Stimulated activated memory B cell treated with anti-CD40 and anti-IgM and Interleukin-4, amounts not matched to agents 10 μg/mL and 1 μg/mL and 100 μg/mL, for 72 hours (primary cell): ENCODE data around the gene CTH.
"Not testable (repeated sequence)": the region's sequence is repeated elsewhere in the genome, so short reads cannot be mapped to it uniquely, and the experiment has no call there.

Experiments used
- ATAC-seq: fragments of 150-1000 bp; cut with Tn5 transposase; 2 replicates; pipeline ENCODE4 v1.10.0; 2021
- H3K27ac Mint-ChIP-seq: one replicate; pipeline ENCODE4 v1.8.0; 2022; ENCODE audit warnings: mild to moderate bottlenecking, mixed read lengths
- H3K27me3 Mint-ChIP-seq: one replicate; pipeline ENCODE4 v1.8.0; 2022; ENCODE audit warnings: mixed read lengths
- H3K36me3 Mint-ChIP-seq: one replicate; pipeline ENCODE4 v1.8.0; 2022; ENCODE audit warnings: mixed read lengths
- H3K4me1 Mint-ChIP-seq: one replicate; pipeline ENCODE4 v1.8.0; 2022; ENCODE audit warnings: mixed read lengths
- H3K4me3 Mint-ChIP-seq: one replicate; pipeline ENCODE4 v1.8.0; 2022; ENCODE audit warnings: mild to moderate bottlenecking, moderate library complexity, mixed read lengths
- H3K9me3 Mint-ChIP-seq: one replicate; pipeline ENCODE4 v1.8.0; 2022; ENCODE audit warnings: mixed read lengths

Gene CTH

DNA sequence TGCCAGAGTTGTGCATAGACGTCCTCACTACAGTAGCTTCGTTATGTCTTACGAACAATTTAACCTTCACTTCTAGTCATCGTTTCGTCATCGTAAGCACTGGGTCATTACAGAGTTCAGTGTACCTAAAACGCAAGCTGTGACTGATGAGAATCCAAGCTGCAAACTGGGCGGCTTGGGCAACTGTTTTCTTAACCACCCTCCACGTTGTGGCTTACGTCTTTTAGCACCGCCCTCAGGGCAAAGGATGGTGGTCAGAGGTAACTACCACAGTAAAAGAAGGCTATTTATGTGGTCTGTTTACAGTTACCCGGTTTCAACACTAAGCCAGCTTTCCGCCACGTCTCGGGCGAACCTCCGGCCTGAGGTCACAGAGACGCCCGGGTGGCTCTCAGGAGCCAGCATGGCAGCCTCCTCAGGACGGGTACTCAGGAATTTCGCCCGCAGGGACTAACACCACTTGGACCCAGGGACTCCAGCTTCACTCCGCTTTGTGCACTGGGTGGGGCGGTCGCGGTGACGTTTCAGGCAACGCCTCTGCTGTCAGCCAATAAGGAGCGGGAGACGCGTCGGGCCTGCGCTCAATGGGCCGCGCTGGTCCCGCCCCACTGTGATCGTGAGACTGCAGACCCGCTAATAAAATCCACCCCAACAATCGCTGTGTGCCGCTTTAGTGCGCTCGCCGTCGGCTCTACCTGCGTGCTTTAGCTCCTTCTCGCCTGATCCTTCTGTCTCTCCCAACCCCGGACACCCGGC, at the start of gene CTH:
Gene CTH (plus strand): TSS at position 665 of the 756 bp plus-strand sequence. CDS start 148 bp downstream, outside the sequence.
- Mint-ChIP-seq H3K27me3 (no peaks in the 10 kb centered on the region), H3K4me3 (peak within 1 kb of the TSS; percentile 98), H3K27ac (peak within 1 kb of the TSS; percentile 97), H3K36me3 (no peaks in the 10 kb centered on the region), H3K9me3 (no peaks in the 10 kb centered on the region), H3K4me1 (peaks cover 15% of the 10 kb centered on the region)
- ATAC-seq = peak; percentile 99

DNA sequence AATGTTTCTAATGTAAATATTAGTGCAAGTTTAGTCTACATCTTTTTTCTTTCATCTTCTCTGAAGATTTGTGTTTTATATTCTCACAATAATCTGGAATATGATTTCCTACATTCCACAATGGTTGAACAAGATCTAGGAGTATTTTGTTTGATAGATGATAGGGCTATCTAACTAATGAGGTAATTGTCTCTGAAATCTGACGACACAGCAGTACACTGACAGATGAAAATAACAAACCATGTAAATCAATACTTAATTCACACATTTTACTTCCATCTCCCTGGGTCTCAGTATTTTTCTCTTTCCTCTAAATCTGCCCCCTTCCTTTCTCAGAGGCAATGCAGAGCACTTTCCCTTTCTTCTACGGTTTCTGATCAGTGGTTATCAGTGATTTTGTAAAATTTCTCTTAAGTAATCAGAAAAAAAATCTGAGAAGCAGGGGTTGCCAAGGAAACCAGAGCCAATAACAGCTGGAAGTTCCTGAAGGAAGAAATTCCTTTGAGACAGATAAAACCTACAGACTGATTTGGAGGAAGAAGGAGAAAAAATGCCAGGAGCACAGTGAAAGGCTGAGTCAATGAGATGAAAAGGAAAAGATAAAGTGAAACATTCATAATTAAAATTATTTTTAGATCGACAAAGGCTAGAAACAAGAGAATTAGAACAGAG, 49.2 kb upstream of the CTH start:
- no peak for ATAC-seq
- Mint-ChIP-seq H3K27me3 (no peaks in the 10 kb centered on the region), H3K4me1 (no peaks in the 10 kb centered on the region), H3K27ac (no peak overlapping the region), H3K9me3 (no peaks in the 10 kb centered on the region), H3K4me3 (no peak overlapping the region), H3K36me3 (peaks cover 8% of the 10 kb centered on the region)

DNA sequence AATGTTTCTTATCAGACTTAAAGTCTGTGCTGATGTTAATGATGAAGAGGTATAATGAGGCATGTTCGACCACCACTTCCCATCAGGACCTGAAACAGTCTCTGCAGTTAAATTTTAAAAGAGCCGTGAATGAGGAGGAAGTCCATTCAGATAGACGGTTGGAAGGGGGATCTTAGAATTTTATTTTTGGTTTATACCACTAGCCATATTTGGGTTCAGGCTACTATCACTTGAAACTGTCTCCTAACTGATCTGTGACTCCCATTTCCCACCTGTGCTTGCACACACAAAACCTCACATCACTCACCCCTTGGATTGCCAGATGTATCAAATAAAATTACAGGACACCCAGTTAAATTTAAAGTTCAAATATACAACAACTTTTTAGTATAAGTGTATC, 46.6 kb upstream of the CTH start:
- Mint-ChIP-seq H3K27me3 (no peaks in the 10 kb centered on the region), H3K4me1 (no peaks in the 10 kb centered on the region), H3K9me3 (no peaks in the 10 kb centered on the region), H3K4me3 (no peak overlapping the region), H3K36me3 (peaks cover 11% of the 10 kb centered on the region), H3K27ac (no peak overlapping the region)
- no peak for ATAC-seq

DNA sequence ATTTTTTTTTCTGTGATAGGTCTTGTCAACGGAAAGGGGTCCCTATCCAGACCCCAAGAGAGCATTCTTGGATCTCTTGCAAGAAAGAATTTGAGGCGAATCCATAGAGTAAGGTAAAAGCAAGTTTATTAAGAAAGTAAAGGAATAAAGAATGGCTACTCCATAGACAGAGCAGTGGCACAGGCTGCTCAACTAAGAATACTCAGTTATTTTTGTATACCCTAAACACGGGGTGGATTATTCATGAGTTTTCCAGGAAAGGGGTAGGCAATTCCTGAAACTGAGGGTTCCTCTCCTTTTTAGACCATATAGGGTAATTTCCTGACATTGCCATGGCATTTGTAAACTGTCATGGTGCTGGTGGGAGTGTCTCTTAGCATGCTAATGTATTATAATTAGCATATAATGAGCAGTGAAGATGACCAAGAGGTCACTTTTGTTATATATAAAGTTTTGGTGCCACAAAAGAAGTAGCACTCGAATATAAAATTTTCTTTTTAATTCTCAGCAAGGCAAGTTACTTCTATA, 44.6 kb upstream of the CTH start:
- not testable (repeated sequence) for H3K27ac Mint-ChIP-seq

GRCh38 chr1:70366997-70367396, 44.1 kb upstream of the CTH start:
- H3K36me3 Mint-ChIP-seq, H3K9me3 Mint-ChIP-seq, H3K27me3 Mint-ChIP-seq, H3K4me1 Mint-ChIP-seq, H3K27ac Mint-ChIP-seq, ATAC-seq, H3K4me3 Mint-ChIP-seq: not testable (repeated sequence)

More for the DNA sequence above, 44.6 kb upstream of the CTH start:
- H3K27me3 Mint-ChIP-seq, ATAC-seq, H3K4me3 Mint-ChIP-seq, H3K36me3 Mint-ChIP-seq, H3K4me1 Mint-ChIP-seq, H3K9me3 Mint-ChIP-seq: not testable (repeated sequence)

GRCh38 chr1:70367397-70367796, 43.7 kb upstream of the CTH start:
- H3K36me3 Mint-ChIP-seq, H3K4me1 Mint-ChIP-seq, H3K9me3 Mint-ChIP-seq, ATAC-seq, H3K27me3 Mint-ChIP-seq, H3K27ac Mint-ChIP-seq, H3K4me3 Mint-ChIP-seq: not testable (repeated sequence)

DNA sequence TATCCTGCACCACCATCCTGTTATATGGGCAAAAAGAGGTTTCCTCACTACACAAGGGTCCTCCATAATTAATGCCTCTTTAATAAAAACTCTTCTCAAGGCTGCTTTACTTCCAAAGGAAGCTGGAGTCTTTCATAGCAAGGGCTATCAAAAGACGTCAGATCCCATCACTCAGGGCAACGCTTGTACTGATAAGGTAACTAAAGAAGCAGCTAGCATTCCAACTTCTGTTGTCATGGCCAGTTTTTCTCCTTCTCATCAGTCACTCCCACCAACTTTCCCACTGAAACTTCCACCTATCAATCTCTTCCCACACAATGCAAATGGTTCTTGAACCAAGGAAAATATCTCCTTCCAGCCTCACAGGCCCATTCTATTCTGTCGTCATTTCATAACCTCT, 39.5 kb upstream of the CTH start:
- H3K36me3 Mint-ChIP-seq, H3K27ac Mint-ChIP-seq, H3K9me3 Mint-ChIP-seq, H3K4me3 Mint-ChIP-seq, H3K27me3 Mint-ChIP-seq, H3K4me1 Mint-ChIP-seq, ATAC-seq: not testable (repeated sequence)

GRCh38 chr1:70372426-70372825, 38.6 kb upstream of the CTH start:
- Mint-ChIP-seq H3K36me3 (no peaks in the 10 kb centered on the region), H3K27ac (no peak overlapping the region), H3K27me3 (no peaks in the 10 kb centered on the region), H3K4me3 (no peak overlapping the region), H3K9me3 (no peaks in the 10 kb centered on the region), H3K4me1 (no peaks in the 10 kb centered on the region)
- ATAC-seq = no peak

DNA sequence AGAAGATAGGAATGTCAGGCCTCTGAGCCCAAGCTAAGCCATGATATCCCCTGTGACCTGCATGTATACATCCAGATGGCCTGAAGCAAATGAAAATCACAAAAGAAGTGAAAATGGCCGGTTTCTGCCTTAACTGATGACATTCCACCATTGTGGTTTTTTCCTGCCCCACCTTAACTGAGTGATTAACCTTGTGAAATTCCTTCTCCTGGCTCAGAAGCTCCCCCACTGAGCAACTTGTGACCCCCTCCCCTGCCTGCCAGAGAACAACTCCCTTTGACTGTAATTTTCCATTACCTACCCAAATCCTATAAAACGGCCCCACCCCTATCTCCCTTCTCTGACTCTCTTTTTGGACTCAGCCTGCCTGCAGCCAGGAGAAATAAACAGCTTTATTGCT, 37.5 kb upstream of the CTH start:
- not testable (repeated sequence) for ATAC-seq, H3K36me3 Mint-ChIP-seq, H3K27ac Mint-ChIP-seq, H3K9me3 Mint-ChIP-seq, H3K27me3 Mint-ChIP-seq, H3K4me3 Mint-ChIP-seq, H3K4me1 Mint-ChIP-seq

- Mint-ChIP-seq H3K27ac (no peak overlapping the region), H3K4me3 (no peak overlapping the region), H3K36me3 (no peaks in the 10 kb centered on the region), H3K4me1 (no peaks in the 10 kb centered on the region), H3K9me3 (no peaks in the 10 kb centered on the region), H3K27me3 (no peaks in the 10 kb centered on the region)
- ATAC-seq = no peak
Observed at GRCh38 chr1:70376196-70376595, 34.9 kb upstream of the CTH start.

- no peak overlapping the region for H3K27ac Mint-ChIP-seq
- no peaks in the 10 kb centered on the region for H3K36me3 Mint-ChIP-seq
- no peak overlapping the region for H3K4me3 Mint-ChIP-seq
- peaks cover 9% of the 10 kb centered on the region for H3K27me3 Mint-ChIP-seq
- ATAC-seq = peak; percentile 41
- peaks cover 7% of the 10 kb centered on the region for H3K4me1 Mint-ChIP-seq
- H3K9me3 Mint-ChIP-seq = no peaks in the 10 kb centered on the region
Observed at GRCh38 chr1:70382682-70383081, 28.4 kb upstream of the CTH start.

DNA sequence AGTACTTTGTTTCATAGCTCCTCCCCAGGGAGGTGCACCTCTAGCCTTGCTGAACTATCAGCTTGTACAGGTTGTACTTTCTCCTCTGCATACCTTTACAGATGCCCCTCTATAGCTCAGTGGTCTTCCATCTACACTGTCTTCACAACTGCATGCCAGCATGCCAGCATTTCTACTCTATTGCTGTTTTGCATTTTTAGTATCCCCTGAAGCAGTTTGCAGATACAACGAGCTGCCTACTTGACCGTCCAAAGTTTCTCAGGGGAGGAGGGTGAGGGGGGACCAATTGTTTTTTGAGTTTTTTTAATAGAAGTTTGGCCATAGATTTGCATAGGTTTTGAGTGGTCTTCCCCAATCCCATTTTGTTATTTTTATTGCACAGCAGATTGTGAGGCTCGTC, 27.6 kb upstream of the CTH start:
- Mint-ChIP-seq H3K4me1 (peaks cover 7% of the 10 kb centered on the region), H3K36me3 (no peaks in the 10 kb centered on the region), H3K27ac (no peak overlapping the region), H3K4me3 (no peak overlapping the region), H3K9me3 (no peaks in the 10 kb centered on the region), H3K27me3 (peaks cover 9% of the 10 kb centered on the region)
- no peak for ATAC-seq

DNA sequence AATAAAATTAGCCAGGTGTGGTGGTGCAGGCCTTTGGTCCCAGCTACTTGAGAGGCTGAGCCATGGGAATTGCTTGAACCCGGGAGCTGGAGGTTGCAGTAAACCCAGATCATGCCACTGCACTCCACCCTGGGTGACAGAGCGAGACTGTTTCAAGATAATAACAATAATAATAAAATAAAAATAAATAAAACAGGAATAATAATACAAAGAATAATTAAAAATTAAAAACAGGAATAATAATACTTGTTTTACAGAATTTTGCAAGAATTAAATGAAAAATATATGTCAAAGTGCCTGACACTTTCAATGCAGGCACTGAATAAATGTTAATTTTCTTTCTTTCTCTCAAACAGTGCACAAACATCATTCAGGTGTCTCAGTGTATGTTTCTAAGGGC, 26.5 kb upstream of the CTH start:
- H3K4me1 Mint-ChIP-seq = peaks cover 7% of the 10 kb centered on the region
- no peak for ATAC-seq
- no peak overlapping the region for H3K27ac Mint-ChIP-seq
- H3K27me3 Mint-ChIP-seq = peaks cover 18% of the 10 kb centered on the region
- H3K4me3 Mint-ChIP-seq = no peak overlapping the region
- no peaks in the 10 kb centered on the region for H3K36me3 Mint-ChIP-seq
- H3K9me3 Mint-ChIP-seq = no peaks in the 10 kb centered on the region

- H3K9me3 Mint-ChIP-seq = no peaks in the 10 kb centered on the region
- H3K4me1 Mint-ChIP-seq = peaks cover 7% of the 10 kb centered on the region
- no peak for ATAC-seq
- H3K4me3 Mint-ChIP-seq = no peak overlapping the region
- no peaks in the 10 kb centered on the region for H3K36me3 Mint-ChIP-seq
- H3K27me3 Mint-ChIP-seq = peaks cover 18% of the 10 kb centered on the region
- no peak overlapping the region for H3K27ac Mint-ChIP-seq
Observed at GRCh38 chr1:70385477-70385876, 25.6 kb upstream of the CTH start.

- no peak overlapping the region for H3K4me3 Mint-ChIP-seq
- H3K9me3 Mint-ChIP-seq = no peaks in the 10 kb centered on the region
- no peak overlapping the region for H3K27ac Mint-ChIP-seq
- no peaks in the 10 kb centered on the region for H3K36me3 Mint-ChIP-seq
- ATAC-seq = no peak
- H3K27me3 Mint-ChIP-seq = peaks cover 18% of the 10 kb centered on the region
- peaks cover 7% of the 10 kb centered on the region for H3K4me1 Mint-ChIP-seq
Observed at GRCh38 chr1:70386121-70386520, 24.9 kb upstream of the CTH start.

GRCh38 chr1:70387507-70387906, 23.6 kb upstream of the CTH start:
- Mint-ChIP-seq H3K4me3 (no peak overlapping the region), H3K36me3 (no peaks in the 10 kb centered on the region), H3K9me3 (no peaks in the 10 kb centered on the region), H3K4me1 (peaks cover 5% of the 10 kb centered on the region), H3K27ac (no peak overlapping the region), H3K27me3 (peaks cover 18% of the 10 kb centered on the region)
- ATAC-seq = no peak
